HepG2 (cell line): ENCODE measurements around the gene EFCAB14.
"Not testable (repeated sequence)": the region's sequence is repeated elsewhere in the genome, so short reads cannot be mapped to it uniquely, and the experiment has no call there.

Experiments
- CTCF ChIP-seq: sonication (generic); formaldehyde crosslinking; IDR thresholded peaks from 2 replicates; pipeline ENCODE4 v1.5.0; 2020; ENCODE audit warnings: mild to moderate bottlenecking, missing genetic modification reagents, moderate library complexity
- E2F1 ChIP-seq: sonication (generic); formaldehyde crosslinking; IDR thresholded peaks from 2 replicates; pipeline ENCODE4 v1.5.0; 2020; ENCODE audit warnings: missing genetic modification reagents
- ZNF674 ChIP-seq: sonication (generic); formaldehyde crosslinking; IDR thresholded peaks from 2 replicates; pipeline ENCODE4 v1.5.0; 2020; ENCODE audit warnings: low read depth, mild to moderate bottlenecking, missing genetic modification reagents

- not testable (repeated sequence) for TF ChIP-seq E2F1 (CRISPR knock-in tag); CTCF (CRISPR knock-in tag); ZNF674
Observed at GRCh38 chr1:46754707-46755106, 35.8 kb upstream of the EFCAB14 start.
